Adipose tissue (tissue), 3 donors: ENCODE data around the gene ILDR2. TPM values are rescaled to one million over a fixed set of nuclear protein-coding genes. Genes with fewer than 3 reads are reported as not detected.

Experiments
- H3K27ac ChIP-seq: one replicate; pipeline ENCODE4 v1.5.1; 2013; ENCODE audit warnings: low read depth, low read length
- WGBS, 3 donors: extraction: QIAGEN DNeasy Blood & Tissue Kit; methylation state at CpG; one replicate each; pipeline ENCODE4 v1.1.7; 2013; 5-methylcytosine and 5-hydroxymethylcytosine counted together
- polyA plus RNA-seq, 3 donors: library from polyadenylated mRNA; stranded (reverse); fragments of 200-250 nt; gene quantifications; one replicate each; pipeline ENCODE4 v1.2.3, GENCODE V29; 2013
- donor health status: healthy with polysubstance abuse.
- donor health status: Bipolar disorder and iron deficiency.
- donor health status: healthy.

The ILDR2 gene
- polyA plus RNA-seq, 3 donors = 0.09 to 0.11 (median 0.10) TPM

DNA sequence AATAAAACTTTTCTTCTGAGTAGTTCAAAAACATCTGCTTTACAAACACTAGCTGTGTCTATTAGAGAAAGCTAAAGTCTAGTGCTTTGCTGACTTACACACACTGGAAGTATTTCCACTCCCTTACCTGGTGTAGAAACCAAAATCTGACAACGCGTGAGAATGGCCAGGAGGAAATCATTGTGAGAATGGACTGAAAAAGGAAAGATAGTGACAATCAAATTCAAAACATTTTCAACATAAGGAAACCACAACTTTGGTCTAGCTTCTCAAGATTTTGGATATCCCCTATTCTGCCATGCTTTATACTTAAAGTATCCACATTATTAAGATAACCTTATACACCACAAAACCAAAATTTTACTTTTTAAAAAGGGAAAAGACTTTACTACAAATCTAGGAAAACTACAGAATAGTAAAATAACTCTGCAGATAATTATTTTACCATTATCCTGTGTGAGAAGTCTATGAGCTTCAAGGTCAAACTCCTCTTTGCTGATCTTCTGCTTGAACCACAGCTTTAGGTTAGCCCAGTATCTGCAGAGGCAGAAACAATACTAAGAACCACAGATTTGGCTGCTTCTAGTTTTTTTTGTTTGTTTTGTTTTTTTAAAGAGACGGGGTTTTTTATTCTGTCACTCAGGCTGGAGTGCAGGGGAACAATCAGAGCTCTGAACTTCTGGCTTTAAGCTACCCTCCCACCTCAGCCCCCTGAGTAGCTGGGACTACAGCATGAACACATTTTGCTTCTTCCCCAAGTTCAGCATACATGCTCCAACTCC, 105.8 kb downstream of the ILDR2 start:
- 51 to 69% (median 65%) methylated on average over 3 of the region's 3 CpGs for WGBS, 3 donors
- no peak overlapping the region for H3K27ac ChIP-seq

DNA sequence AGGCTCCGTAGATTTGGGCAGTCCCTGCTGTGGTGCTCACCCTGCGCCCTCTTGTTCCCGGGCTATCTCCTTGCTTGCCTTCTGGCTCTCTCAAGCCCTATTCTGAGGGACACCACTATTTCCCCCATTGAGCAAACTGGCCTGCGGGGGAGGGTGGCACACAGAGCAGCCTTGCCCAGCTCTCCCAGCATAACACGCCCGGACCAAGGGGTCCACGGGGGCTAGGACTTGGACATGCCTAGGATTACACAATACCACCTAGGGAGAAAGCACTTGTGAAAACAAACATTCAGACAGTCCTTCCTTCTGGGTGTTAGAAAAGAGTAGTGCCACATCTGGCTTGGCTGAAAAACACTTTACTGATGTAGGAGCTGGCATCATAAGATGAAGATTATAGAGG, 106.7 kb downstream of the ILDR2 start:
- no peak overlapping the region for H3K27ac ChIP-seq
- WGBS, 3 donors = 74 to 85% (median 85%) methylated on average over 7 of the region's 7 CpGs

DNA sequence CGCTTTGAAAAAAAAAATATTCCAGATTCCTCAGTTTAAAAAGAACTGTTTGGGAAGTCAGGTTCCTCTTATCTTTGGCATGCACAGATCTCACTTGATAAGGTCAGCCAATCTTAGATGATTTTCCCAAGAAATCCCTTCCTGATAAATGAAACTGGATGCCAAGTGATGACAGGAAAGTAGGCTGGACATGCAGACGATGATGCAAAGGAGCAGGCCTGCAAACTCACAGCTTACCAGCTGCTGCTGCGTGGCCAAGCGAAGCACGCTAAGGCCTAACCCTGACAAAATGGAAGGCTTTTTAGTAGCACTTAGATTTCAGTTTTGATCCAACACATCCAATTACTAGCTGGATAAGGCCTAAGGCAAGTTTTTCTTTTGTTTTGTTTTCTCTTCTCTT, 109.4 kb downstream of the ILDR2 start:
- WGBS, 3 donors = 79 to 87% (median 81%) methylated on average over 5 of the region's 5 CpGs
- H3K27ac ChIP-seq = no peak overlapping the region

DNA sequence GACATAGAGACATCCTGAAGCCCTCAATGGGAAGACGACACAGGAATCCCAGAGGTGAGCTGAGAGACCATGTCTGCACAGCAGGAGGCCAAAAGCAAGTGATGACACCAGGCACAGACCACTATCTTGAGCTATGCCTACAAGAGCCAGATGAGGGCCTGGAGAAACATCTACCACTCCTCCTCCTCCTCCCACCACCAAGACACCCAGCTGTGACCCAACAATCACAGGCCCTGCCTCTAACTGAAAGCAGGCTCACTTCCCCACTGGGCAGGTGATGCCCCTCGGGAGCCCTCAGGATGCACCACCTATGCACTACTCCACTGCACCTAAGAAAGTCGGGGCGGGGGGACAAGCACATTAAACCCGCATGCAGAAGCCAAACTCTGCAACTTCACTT, 115.7 kb downstream of the ILDR2 start:
- H3K27ac ChIP-seq = no peak overlapping the region
- 80 to 86% (median 86%) methylated on average over 5 of the region's 5 CpGs for WGBS, 3 donors

DNA sequence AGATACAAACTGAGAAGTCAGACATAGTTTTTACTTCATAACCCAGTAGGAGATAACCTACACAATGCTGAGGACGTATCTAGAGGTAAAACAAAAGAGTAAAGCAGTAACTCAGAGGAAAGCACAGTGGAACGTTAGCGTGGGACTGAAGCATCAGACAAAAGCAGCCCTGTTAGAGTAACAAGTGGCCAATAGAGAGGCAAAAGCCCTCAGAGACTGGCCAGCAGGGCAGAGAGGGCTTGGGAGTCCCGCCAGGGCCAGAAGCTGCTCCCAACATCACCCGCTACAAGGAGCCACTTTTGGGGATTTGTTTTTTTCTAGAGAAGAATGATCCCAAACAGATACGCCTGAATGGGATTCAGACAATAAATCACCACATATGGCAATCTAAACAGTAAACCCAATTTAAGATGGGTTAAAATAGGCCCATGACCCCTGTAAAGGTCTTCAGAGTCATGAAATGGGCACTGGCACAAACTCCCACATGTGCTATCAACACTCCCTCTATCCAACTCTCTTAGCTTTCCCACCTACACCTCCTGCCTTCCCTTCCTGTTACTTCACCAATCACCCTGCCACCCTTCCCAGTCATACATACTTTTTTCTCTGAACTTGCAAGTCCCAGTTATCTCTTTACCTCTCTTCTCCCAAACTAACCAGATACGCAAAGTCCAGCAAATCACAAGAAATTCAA, 116.5 kb downstream of the ILDR2 start:
- WGBS, 3 donors = 84 to 95% (median 90%) methylated on average over 7 of the region's 7 CpGs
- H3K27ac ChIP-seq = no peak overlapping the region

Other genes starting within 250 kb of the ILDR2 start
- 10 to 100 TPM in 2 of 3 donors, 1 to 10 TPM in 1; 6.2 to 11.2 (median 10.8) TPM for gene POGK, start 136.1 kb downstream of the ILDR2 start, polyA plus RNA-seq
- 1 to 10 TPM; 4.1 to 5.3 (median 4.4) TPM for gene TADA1, start 99.3 kb downstream of the ILDR2 start, polyA plus RNA-seq
- gene MAEL, start 13.7 kb upstream of the ILDR2 start, polyA plus RNA-seq = under 1 TPM in 1 of 3 donors, not detected in 2; 0.12 TPM
- under 1 TPM; 0.21 to 0.34 (median 0.24) TPM for gene GPA33, start 114.8 kb upstream of the ILDR2 start, polyA plus RNA-seq
- under 1 TPM; 0.01 to 0.11 (median 0.04) TPM for gene STYXL2, start 118.5 kb upstream of the ILDR2 start, polyA plus RNA-seq
- 1 to 10 TPM in 2 of 3 donors, under 1 TPM in 1; 0.97 to 1.8 (median 1.4) TPM for gene POU2F1, start 245.3 kb upstream of the ILDR2 start, polyA plus RNA-seq